NCI-H345 treated with DMSO at 0.1 percent for 48 hours (cell line): Measurements from ENCODE around the gene EN1.

Experiments used
- DNase-seq: peaks from one replicate; lab custom pipeline; 2025; ENCODE audit not compliant: unreplicated experiment; lab: John Stamatoyannopoulos, UW

Gene EN1

GRCh38 chr2:118843483-118844132 is 3.8 kb downstream of the EN1 start:
- DNase-seq: no peak

GRCh38 chr2:118842661-118843482 is 4.6 kb downstream of the EN1 start:
- no peak for DNase-seq

DNA sequence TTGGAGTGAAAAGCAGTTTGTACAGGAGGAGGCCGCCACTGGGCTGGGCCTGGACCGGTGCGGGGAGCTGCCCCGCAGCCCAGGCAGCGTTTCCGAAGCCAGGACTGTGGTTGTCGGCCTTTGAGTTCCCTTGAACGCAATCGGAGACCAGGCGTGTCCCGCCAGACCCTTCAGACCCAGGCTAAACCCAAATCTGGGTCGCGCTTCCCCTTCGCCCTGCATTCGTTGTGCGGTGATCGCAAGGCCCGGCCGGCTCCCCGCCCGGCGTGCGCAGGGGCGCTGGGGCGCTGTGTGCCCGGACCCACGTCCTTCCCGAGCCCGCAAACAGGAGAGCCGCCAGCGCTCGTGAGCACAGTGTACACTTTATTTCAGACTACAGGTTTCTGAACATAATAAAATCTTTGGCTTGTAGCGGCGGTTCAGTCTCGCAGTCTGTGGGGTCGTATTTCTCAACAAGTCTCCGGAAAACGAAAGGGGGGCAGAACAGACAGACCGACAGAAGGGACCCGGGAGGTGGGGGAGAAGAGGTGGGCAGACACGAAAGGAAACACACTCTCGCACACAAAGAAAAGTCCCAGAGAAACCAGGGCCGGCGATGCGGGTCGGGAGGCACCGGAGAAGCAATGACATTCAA is 5.5 kb downstream of the EN1 start:
- DNase-seq: no peak

DNA sequence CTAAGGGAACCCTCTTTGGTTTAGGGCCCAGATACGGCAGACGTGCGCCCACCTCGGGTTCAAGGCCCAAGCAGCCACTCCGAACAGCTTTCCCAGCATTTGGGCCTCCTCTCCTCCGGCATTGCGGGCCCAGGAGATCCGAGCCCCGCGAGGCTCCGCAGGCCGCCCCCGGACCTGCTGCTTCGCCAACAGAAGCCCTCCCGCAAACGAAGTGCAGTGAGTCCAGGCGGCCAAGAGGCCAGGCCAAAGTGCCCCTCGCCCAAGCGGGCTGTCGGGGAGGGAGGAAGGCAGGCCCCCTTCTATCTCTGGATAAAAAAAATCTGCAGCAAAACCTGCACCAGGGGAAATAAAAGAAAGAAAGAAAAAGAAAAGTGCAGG is 6.0 kb downstream of the EN1 start:
- no peak for DNase-seq

DNA sequence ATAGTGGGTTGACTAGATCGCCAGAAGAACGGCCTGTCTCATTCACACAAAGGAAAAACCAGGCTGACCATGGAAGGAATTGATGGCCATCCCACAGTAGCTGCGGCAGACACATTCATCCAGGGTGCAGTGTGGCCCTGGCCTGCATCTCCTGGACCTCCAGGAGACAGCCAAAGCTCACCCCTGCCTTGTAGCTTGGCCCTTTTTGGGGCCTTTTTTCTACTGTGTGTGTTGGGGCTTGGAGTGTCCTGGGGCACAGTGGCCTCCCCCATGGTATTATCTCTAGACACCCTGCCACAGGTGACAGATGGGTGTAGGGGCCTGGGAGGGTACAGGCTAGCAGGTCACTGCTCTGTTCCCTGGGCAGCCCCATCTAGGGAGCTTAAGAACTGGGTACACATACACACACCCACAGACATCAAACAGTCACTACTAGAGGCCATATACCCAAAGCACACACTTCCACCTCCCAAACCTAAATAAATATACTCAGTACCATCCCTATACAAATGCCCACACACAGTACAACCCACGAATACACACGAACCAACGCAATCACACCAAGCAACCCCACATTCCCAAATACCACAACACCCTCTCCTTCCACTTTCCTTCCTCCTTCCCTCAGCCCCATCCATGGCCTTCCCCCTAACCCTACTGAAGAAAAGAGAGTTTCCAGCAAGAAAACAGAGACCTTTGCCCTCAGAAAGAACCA is 8.6 kb downstream of the EN1 start:
- DNase-seq: no peak

- no peak for DNase-seq
Observed at GRCh38 chr2:118837621-118838020, 9.8 kb downstream of the EN1 start.

- no peak for DNase-seq
Observed at GRCh38 chr2:118837067-118837466, 10.4 kb downstream of the EN1 start.

DNA sequence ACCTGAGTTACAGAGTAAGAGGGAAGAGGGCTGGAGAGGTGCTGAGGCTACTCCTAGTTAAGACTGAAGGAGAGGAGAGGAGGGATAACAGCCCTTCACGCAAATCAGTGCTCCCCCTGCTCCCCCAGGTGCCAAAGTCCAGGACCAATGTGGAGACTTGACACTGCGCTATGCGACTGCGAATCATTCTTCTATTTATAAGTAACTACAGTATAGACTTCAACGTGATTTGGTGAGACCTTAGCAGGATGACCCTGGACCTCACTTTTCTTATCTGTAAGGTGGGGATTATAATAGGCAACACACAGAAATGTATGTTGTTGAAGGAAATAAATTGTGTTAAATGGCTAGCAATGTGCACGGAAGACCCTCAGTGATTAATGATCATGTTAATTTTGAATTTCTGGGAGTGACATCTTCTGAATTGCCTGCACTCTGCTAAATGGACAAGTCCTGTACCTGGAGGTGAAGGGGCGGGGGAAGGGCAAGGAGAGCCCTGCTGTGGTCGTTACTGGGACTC is 11.0 kb downstream of the EN1 start:
- no peak for DNase-seq

GRCh38 chr2:118835746-118836410 is 11.6 kb downstream of the EN1 start:
- DNase-seq: no peak

DNA sequence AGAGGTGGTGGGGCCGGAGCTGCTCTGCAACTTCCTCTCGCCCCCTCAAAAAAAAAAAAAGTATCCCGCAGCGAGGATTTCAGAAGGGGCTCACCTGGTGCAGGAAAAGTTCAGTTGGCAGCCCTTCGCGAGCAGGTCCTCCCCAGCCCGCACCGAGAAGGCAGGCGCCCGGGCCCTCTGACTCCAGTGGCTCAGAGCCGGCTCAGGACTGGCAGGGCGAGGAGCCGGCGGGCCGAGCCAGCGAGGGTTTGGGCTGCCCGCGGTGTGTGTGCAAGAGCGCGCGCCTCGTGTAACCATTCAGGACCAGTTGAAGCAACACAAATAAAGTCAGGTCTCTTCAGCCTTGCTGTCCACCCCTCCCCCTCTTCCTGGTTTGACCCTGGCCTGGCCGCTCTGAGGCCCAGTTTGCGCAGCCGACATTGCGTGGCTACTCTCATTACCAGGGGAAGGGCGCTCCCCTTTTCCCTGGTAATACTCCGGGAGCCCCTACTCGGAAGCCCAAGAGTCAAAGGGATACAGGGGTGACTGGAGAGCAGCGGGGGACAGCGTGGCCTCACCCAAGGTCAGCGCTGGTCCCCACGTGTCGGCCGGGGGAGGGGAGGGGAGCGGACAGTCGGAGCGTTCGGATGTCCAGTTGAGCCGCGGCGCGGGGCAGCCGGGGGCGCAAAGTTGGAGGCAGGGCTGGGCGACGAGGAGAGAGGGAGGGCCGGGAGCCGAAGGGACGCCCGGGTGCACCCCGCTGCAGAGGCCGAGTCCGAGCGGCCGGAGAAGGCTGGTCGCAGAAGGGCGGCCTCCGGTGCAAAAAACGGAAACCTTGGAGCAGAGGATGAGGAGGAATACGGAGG is 12.3 kb downstream of the EN1 start:
- DNase-seq: no peak

GRCh38 chr2:118834440-118834810 is 13.0 kb downstream of the EN1 start:
- DNase-seq: no peak

- DNase-seq: no peak
Observed at GRCh38 chr2:118833716-118834439, 13.6 kb downstream of the EN1 start.

- no peak for DNase-seq
Observed at GRCh38 chr2:118832791-118833715, 14.4 kb downstream of the EN1 start.

GRCh38 chr2:118832071-118832790 is 15.2 kb downstream of the EN1 start:
- DNase-seq: no peak

- DNase-seq: no peak
Observed at GRCh38 chr2:118830881-118831280, 16.6 kb downstream of the EN1 start.

GRCh38 chr2:118830118-118830517 is 17.3 kb downstream of the EN1 start:
- no peak for DNase-seq

GRCh38 chr2:118826093-118826492 is 21.4 kb downstream of the EN1 start:
- DNase-seq: no peak

DNA sequence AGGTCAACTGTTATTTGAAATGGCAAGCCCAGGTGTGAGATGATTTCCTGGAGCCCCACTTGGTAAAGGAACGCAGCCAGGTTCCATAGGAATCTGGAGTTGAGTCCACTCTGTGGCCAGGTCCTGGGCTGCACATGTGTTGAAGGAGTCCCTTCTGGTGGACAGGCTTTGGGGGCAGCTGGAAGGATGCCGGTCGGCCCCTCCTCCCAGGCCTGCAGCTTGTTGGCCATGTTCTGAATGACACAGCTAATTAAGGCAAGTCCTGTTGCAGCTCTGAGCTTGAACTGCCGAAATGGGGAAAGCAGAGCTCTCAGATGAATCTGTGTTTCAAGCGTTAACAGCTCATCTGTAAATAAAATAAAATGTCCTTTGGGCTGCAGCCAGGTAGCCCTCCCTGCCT is 23.8 kb downstream of the EN1 start:
- DNase-seq: no peak
